H1 (cell line): ENCODE data around the gene EEF1AKMT3. TPM values are rescaled to one million over a fixed set of nuclear protein-coding genes. Genes with fewer than 3 reads are reported as not detected.

Experiments used
- EP300 ChIP-seq, 2 experiments: IDR thresholded peaks; 1 replicate in 1 of 2; 2 replicates in 1 of 2; pipeline ENCODE4 v1.6.1; 2011 to 2012; ENCODE audit warnings: low read depth in 2 of 2, low read length in 2 of 2, mild to moderate bottlenecking in 2 of 2, borderline replicate concordance in 1 of 2, inconsistent platforms in 1 of 2, moderate library complexity in 1 of 2
- MAFK ChIP-seq: IDR thresholded peaks from 2 replicates; pipeline ENCODE4 v1.6.1; 2012; ENCODE audit warnings: low read depth, mild to moderate bottlenecking, improper control_type of control experiment, low read length
- SP2 ChIP-seq: IDR thresholded peaks from 2 replicates; pipeline ENCODE4 v1.6.1; 2012; ENCODE audit warnings: mild to moderate bottlenecking, low read length, inconsistent platforms
- SUZ12 ChIP-seq: fragments of 200-600 bp; sonication (generic); IDR thresholded peaks from 2 replicates; pipeline ENCODE4 v1.6.1; 2012; ENCODE audit warnings: mild to moderate bottlenecking, inconsistent platforms, low read length, moderate library complexity, mixed read lengths
- YY1 ChIP-seq: IDR thresholded peaks from 2 replicates; pipeline ENCODE4 v1.6.1; 2011; ENCODE audit warnings: low read depth, mild to moderate bottlenecking, low read length
- polyA plus RNA-seq, 7 experiments: library from polyadenylated mRNA; depleted of rRNA in 3 of 7; stranded (reverse) in 5 of 7; unstranded in 2 of 7; fragments of >200 nt in 5 of 7; fragments of 200-250 nt in 2 of 7; gene quantifications; 1 replicate in 5 of 7; 2 replicates in 1 of 7; 4 replicates in 1 of 7; pipeline versions ENCODE4 v1.2.1 to v1.2.3, GENCODE V29; 2011 to 2013; ENCODE audit warnings: missing spikeins in 2 of 7, mixed read lengths in 2 of 7
- total RNA-seq: library from RNA; stranded (reverse); fragmentation: NEBNext Ultra II Directional; extraction: Animal tissue kit (Norgen Biotek cat#: 25700); gene quantifications from 2 replicates; pipeline ENCODE4 v1.2.1, GENCODE V29; 2021

The EEF1AKMT3 gene
- total and polyA plus RNA-seq, 2 of the 8 experiments (the other 6 are each of a cell fraction or from before 2014, with no cell fraction given), result 3.1 to 4.4 TPM

DNA sequence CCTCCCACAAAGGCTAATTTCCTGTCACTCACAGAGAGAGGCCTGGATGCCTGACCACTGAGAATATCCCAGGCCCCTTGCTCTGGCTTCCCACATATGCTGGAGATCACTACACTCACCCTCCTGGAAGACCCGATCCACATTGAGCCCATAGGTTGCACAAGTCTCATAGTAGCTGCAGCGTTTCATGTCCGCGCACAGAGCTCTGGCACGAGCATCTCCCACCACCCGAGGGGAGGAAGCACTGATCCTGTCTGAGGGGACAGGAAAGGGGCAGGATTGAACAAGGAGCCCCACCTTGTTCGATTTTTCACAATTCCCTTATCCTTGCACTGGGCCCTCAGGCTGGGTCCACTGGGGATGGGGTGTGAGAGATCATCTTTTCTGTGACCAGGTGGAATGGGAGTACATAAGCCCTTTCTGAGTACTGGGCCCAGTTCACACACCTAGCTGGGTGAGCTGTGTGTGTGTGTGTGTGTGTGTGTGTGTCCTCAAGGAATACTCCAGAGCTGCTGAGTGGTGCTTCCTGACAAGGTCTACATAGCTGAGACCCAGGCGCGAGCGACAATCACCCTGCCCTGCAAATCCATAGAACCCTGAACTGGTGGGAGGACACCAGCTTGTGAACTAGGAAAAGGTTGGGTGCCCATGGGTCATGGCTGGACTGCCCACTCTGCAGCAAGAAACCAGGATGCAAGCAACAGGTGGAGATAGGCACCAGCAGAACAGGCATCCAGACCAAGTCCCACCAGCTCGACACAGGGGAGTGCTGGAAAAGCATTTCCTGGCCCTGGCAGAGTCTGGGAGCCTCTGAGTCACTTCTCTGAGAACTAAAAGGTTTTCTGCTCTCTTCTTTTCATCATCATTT lies 39.5 kb upstream of the EEF1AKMT3 start (continued):
- no peak for TF ChIP-seq SP2
- TF ChIP-seq YY1, result no peak
- no peak for TF ChIP-seq SUZ12
- no peak for TF ChIP-seq EP300 (IDR thresholded peaks at IDR 0.05; ENCODE audit: borderline replicate concordance in 1 of 2, low read depth in 2 of 2, low read length in 2 of 2)
- TF ChIP-seq MAFK, result no peak
- TF ChIP-seq, all 59 proteins: peak for 0
